G401.6 (cell line): ENCODE results near the gene MX2.

Source experiments
- FAIRE-seq: peaks from 2 replicates; lab custom pipeline; 2012; peaks lifted over from hg19 to GRCh38; lab: Jason Lieb, UNC

MX2 gene

DNA sequence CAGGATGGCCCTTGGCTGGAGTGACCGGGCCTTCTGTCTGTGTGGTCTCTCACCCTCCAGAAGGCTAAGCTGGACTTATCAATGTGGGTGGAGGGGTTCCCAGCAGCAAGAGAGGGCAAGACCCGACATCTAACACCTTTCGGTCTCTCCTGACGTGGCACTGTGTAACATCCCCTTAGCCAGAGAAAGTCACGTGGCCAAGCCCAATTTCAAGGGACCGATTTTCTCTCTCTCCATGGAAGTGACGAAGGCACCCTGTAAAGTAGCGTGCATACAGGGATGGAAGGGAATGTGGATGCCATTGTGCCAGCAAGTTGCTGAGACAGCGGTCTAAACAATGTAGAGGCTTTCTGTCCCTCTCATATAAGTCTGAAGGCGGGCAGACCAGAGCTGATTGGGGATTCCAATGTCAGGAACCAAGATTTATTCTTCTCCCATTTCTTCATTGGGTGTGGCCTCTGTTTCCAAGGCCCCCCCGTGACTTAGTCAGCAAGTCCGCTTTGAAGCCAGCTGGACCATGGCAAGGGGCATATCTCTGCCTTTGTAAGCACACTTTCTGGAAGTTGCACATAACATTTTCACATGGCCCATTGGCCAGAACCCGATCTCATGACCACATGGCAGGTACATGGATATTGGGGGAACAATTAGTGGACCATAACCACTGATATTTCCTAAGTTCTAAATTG, 76.7 kb downstream of the MX2 start:
- no peak for FAIRE-seq

DNA sequence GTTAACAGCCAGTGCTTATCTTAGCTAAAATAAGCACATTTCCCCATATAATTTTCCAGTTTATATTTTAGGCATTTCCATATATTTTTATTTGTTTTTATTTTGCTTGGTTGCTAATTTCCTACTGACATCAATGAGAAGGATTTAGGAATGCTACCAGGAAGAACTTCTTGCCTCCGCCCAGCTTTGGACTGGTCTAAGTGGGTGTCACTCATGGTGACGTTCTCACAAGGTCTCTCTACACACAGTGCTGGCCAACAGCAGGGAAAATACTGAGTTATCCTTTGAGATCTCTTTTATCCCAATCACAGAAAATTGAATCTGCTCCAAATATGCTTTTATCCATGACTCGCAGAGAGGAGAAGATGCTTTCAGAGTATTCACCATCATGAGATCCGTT, 77.4 kb downstream of the MX2 start:
- no peak for FAIRE-seq

DNA sequence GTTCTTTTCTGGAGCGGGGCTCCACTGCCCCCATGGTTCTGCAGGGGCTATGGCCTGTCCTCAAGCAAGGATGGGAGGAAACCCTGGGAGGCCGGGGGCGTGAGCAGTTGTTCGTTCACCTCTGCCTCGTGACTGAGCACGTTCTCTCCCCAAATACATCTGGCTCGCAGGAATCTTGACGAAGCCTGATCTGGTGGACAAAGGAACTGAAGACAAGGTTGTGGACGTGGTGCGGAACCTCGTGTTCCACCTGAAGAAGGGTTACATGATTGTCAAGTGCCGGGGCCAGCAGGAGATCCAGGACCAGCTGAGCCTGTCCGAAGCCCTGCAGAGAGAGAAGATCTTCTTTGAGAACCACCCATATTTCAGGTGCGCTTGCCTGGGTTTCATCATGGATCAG, 79.7 kb downstream of the MX2 start:
- FAIRE-seq = no peak

DNA sequence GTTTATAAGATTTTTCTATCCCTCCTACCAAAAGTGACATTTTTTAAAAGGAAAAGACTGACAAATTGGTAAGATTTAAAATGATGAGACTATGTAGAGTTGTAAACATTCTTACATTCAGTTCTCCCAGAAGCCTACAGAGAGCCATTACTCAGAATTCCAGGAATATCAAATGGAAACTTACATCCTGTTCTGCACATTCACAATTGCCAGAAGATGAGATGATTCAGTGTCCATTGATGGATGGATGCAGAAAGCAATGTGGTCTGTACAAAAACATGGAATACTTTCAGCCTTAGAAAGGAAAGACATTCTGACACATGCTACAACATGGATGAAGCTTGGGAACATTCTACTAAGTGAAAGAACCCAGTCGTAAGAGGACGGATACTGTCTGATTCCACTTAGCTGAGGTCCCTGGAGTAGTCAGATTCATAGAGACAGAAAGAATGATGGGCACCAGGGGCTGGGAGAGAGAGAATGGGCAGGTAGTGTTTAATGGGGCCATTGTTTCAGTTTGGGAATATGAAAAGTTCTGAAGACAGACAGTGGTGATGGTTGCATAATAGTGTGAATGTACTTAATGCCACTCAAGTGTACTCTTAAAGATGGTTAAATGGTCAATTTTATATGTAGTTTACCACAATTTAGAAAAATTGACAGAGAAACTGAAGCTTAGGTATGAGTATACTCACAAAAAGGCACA, 80.8 kb downstream of the MX2 start:
- no peak for FAIRE-seq

DNA sequence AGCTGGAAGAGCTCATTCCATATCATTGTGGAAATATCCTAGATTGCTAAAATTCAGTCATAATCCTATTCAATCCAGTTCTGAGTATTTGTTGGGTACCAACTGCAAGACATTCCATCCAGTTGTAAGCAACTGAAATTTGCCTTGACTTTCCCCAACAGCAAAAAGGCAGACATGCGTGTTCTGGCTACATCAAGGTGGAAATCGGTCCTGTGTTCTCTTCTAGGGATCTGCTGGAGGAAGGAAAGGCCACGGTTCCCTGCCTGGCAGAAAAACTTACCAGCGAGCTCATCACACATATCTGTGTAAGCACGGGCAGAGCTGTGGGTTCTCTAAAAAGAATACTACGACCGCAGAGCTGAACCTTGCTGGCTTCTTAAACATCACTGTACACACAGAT, 81.7 kb downstream of the MX2 start:
- no peak for FAIRE-seq

DNA sequence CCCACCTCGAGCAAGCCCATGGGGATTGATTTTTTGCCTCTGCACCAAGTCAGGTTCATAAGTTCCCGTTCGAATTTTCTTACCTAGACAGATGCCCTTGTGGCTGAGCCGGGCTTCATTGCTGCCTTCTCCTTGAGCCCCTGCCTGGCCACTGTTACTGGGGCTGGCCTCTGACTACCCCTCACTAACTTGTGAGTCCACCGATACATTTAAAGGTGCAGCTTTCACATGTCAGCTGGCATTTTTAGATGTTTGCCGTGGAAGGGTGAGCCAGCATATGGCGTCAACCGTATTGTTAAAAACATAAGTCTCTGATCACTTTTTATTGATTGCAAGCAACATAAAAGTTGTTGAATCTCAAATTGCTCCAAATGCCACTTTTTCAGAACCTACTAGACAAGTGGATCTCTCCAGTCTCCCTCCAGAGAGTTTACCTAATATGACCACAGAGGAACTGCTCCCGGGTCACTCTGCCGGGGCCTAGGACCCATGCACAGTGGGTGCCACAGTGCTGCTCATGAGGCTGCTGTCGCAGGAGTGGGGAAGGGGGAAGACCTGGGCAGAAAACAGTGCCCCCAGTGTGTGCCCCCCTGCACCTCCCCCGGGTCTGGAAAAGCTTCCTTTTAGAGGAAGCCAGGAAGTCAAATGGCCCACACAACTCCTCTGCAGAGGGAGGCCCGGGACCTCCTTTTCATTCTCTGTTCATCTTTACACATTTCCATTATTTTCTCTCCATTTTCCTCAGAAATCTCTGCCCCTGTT, 83.1 kb downstream of the MX2 start:
- FAIRE-seq = no peak

DNA sequence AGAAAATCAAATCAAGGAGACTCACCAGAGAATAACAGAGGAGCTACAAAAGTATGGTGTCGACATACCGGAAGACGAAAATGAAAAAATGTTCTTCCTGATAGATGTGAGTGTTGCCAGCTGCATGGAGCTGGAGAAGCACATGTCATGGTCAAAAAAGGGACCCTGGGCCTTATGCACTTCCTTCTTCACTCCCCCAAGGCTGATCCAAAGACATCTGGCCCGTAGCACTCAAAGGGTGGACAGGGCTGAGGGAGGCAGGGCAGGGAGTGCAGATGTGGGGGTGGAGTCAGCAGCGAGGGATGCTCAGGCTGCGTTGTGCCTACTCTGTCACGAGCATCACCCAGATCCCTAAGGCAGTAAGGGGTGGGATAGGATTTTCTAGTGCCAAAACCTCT, 83.6 kb downstream of the MX2 start:
- FAIRE-seq = no peak

DNA sequence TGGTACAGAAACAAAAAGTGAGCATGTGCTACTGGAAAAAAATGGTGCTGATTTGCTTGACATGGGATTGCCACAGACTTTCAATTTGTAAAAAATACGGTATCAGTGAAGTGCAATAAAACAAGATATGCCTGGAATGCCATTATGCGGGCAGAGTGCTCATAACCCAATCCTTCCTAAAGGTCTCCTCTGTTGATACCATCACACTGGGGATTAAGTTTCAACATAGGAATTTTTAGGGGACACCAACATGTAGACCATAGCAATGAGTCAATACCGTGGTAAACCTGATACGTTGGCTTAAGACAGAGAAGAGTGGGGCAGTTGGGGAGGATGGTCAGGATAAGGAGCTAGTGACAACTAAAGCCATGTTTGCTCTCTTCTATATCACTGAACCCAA, 84.8 kb downstream of the MX2 start:
- FAIRE-seq = no peak

DNA sequence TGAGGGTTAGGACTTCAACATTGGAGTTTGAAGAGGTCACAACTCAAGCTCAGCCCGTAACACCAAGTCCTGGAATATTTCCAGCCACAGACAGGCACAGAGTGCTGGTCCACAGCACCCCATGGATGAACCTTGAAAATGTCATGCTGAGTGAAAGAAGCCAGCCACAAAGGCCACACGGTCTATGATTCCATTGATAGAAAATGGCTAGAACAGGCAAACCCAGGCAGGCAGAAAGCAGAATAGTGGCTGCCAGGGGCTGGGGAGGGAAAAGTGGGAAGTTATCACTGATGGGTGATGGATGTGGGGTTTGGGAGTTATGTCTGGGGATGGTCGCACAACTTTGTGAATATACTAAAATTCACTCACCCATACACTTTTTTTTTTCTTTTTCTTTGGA, 85.5 kb downstream of the MX2 start:
- FAIRE-seq = no peak

DNA sequence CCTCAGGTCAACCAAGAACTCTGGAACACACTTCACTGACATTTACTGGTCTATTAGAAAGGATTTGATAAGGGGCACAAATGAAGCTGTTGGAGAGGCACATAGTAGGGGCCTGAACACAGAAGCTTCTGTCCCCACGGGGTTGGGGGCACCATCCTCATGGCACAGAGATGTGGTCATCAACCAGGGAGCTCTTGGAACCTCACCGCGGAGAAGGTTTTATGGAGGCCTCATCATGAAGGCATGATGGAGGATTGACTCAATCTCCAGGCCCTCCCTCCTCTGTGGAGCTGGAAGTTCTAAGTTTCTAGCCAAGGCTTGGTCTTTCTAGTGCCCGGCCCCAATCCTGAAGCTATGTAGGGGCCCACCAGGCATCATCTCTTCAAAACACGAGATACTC, 87.8 kb downstream of the MX2 start:
- no peak for FAIRE-seq

DNA sequence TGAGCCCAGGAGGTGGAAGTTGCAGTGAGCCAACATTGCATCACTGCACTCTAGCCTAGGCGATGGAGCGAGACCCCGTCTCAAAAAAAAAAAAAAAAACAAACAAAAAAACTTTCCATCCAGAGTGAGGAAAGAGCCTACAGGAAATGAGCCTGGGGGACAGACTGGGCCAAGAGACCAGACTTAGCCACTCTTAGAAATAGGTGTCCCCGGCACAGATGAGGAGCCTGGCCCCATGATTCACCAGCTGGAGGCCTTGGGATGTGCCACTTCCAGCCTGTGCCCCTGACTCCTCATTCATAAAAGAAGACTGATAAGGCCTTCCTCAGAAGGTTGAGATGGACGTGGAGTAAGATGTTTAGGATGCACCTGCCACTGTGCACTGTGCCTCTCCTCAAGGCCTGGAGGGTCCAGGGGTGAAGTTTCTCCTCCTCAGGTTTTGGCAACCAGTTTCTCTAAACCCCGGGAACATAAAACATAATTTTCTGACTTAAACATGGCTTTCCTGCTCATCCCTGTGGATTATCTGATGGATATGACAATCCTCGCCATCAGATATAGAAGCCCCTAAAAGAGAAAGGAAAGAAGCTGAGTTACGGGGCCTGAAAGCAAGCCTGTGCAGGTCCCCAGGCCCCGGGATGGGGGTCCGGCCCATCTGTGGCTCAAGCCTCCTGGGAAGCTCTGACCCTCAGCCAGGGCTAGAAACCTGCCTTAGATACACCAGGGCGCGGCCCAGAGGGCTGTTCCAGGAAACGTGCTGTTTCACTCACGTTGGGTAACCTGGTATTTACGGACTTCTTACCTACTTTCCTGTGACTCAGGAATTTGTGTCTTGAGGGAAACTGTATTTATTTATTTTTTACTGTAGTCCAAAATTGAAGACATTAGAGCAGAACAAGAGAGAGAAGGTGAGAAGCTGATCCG, 90.2 kb downstream of the MX2 start:
- FAIRE-seq = no peak

DNA sequence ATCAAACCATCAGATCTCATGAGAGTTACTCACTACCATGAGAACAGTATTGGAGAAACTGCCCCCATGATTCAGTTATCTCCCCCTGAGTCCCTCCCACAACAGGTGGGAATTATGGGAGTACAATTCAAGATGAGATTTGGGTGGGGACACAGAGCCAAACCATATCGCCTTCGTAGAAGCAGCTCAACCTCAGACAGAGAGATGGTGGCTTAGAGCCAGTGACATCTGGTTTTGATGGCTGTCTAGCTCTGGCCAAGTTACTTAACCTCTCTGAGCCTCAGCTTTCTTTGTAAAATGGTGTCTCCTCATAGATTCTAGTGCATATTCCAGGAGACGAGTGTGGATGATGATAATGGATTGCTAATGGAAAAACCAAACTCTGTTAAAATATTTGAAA, 91.4 kb downstream of the MX2 start:
- FAIRE-seq = no peak

DNA sequence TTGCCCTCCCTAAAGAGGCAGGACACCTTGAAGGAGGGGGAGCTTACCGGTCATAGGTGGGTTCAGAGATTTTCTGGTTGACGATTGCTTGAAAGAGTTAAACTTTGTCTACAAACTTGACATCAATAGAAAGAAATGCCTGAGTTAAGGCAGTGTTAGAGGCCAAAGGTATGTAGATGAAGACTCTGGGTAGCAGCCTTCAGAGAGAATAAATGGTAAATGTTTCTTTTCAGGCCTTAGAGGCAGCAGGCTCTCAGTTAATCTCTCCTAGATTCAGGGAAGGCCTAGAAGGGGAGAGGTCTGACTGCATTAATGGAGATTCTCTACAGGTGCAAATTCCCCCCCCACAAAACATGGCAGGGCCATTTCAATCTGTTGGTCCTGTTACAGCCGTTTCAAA, 91.9 kb downstream of the MX2 start:
- no peak for FAIRE-seq

DNA sequence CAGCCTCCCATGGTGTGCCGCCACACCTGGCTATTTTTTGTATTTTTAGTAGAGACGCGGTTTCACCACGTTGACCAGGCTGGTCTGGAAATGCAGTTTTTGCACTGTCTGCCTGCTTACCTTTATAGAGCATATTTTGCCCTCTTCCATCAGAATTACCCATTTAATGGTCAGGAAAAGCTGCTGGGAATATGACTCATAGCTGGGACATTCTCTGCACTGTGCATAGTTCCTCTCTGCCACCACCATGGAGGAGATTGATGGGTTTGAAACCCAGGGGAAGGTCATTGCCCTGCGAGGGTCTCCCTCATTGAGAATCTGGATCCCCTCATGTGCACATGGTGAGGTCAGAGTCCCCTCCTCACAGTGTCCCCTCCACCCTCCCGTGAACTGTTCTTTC, 96.3 kb downstream of the MX2 start:
- FAIRE-seq = no peak

DNA sequence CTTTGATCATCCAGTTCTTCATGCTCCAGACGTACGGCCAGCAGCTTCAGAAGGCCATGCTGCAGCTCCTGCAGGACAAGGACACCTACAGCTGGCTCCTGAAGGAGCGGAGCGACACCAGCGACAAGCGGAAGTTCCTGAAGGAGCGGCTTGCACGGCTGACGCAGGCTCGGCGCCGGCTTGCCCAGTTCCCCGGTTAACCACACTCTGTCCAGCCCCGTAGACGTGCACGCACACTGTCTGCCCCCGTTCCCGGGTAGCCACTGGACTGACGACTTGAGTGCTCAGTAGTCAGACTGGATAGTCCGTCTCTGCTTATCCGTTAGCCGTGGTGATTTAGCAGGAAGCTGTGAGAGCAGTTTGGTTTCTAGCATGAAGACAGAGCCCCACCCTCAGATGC, 96.7 kb downstream of the MX2 start:
- FAIRE-seq = no peak
